ENCODE data around the gene ACAD10. TPM values are rescaled to one million over a fixed set of nuclear protein-coding genes. Genes with fewer than 3 reads are reported as not detected.

The ACAD10 gene
- total and polyA plus RNA-seq, 2 of the 13 experiments (the other 11 are each of a cell fraction or from before 2014, with no cell fraction given) = 15.2 to 16.3 TPM

GRCh38 chr12:111753144-111753881 lies 67.5 kb downstream of the ACAD10 start (continued):
- TF ChIP-seq PHF5A (CRISPR knock-in tag; IDR thresholded peaks at IDR 0.05; ENCODE audit: low read depth, unreplicated experiment) (peak; percentile 47), ZNF687 (CRISPR knock-in tag; IDR thresholded peaks at IDR 0.05) (peak; percentile 63), ETV5 (CRISPR knock-in tag; IDR thresholded peaks at IDR 0.05; ENCODE audit: borderline replicate concordance) (peak; percentile 45; the same call in 1 of the 2 replicates), SETDB1 (CRISPR knock-in tag; IDR thresholded peaks at IDR 0.05; ENCODE audit: borderline replicate concordance) (no peak), ZNF660 (CRISPR knock-in tag; IDR thresholded peaks at IDR 0.05; ENCODE audit: borderline replicate concordance, low read depth) (no peak), SKI (IDR thresholded peaks at IDR 0.05; ENCODE audit: partially characterized antibody) (no peak), POGK (CRISPR knock-in tag; conservative IDR thresholded peaks at IDR 0.05) (no peak), ZBTB33 (CRISPR knock-in tag; IDR thresholded peaks at IDR 0.05) (peak; percentile 62), MTF2 (CRISPR knock-in tag; IDR thresholded peaks at IDR 0.05; ENCODE audit: borderline replicate concordance) (no peak), ZSCAN25 (CRISPR knock-in tag; IDR thresholded peaks at IDR 0.05) (no peak), NR0B2 (CRISPR knock-in tag; IDR thresholded peaks at IDR 0.05) (no peak), FOSL2 (CRISPR knock-in tag; IDR thresholded peaks at IDR 0.05) (peak; percentile 36; the same call in 1 of the 2 replicates), ZNF432 (CRISPR knock-in tag; IDR thresholded peaks at IDR 0.05; ENCODE audit: borderline replicate concordance) (no peak), ZNF383 (CRISPR knock-in tag; IDR thresholded peaks at IDR 0.05; ENCODE audit: borderline replicate concordance) (no peak), IKZF5 (CRISPR knock-in tag; IDR thresholded peaks at IDR 0.05) (0 out of 2 replicates have a peak, but pooled peaks have one; percentile 33), TFDP2 (CRISPR knock-in tag; IDR thresholded peaks at IDR 0.05) (peak; percentile 54; the same call in 1 of the 2 replicates)

Data from HepG2 (cell line).